ENCODE results near the gene ROPN1L. TPM values are rescaled to one million over a fixed set of nuclear protein-coding genes. Genes with fewer than 3 reads are reported as not detected.

The ROPN1L gene
- total RNA-seq, 1 experiment from 2014 or later, result 0.66 TPM

DNA sequence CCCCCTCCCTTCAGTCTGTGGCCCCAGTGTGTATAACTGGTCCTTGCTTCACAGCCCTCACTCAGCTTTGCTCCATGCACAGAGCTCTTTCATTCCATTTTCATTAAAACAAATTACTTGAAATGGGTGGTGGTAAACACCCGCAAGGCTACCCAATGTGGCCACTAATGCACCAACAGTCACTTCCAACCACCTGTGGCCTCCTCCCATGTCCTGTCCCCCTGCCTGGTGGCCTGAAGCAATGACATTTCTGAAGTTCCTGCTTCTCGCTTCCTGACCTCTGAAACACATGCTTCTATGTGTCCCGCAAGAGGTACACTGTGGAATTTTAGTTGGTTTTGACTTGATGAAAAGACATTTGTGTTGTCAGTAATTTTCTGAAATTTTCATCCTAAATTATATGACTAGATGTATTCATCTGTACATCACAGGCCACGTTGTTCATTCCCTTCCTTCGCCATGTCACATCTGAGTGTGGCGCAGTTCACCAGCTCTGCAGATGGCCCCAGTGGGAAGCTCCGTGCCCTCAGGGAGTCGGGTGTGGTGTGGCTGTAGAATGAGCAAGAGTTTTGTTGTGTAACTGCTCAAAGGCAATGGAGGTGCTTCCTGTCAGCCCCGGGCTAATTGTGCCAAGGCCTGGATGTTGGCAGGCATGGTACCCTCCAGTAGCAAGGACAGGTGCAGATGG, 9.6 kb downstream of the ROPN1L start:
- ChIA-PET CTCF (interaction anchor here (7.7 kb wide), 1 partner anchor 176 kb away, joined by 94 read pairs; no protein-coding TSS in a partner anchor), RAD21 (ENCODE audit: low non-redundant PET in 1 of 2, low total read pairs in 2 of 2, uncharacterized antibody in 2 of 2, unreplicated experiment in 2 of 2) (interaction anchor here (0.7 to 4.3 kb wide), 4 partner anchors 37 to 177 kb away, joined by 4 to 37 read pairs (median 12); no protein-coding TSS in a partner anchor), POLR2A (no interaction called here)
- Histone ChIP-seq H2AFZ (ENCODE audit: low read depth, low read length, poor library complexity, severe bottlenecking) (no peak overlapping the region), H3K9me3 (ENCODE audit: control insufficient read depth in 1 of 2, insufficient read depth in 1 of 2, low read depth in 1 of 2, low read length in 2 of 2) (no peaks in the 10 kb centered on the region), H3K4me3 (replicated peaks in 1 of 2; ENCODE audit: low read depth in 1 of 2, low read length in 2 of 2) (no peak overlapping the region), H3K9me2 (ENCODE audit: insufficient read depth) (no peaks in the 10 kb centered on the region), H3K27me3 (ENCODE audit: insufficient read depth, low read length) (no peaks in the 10 kb centered on the region), H3K27ac (ENCODE audit: low read depth, low read length) (no peak overlapping the region), H3K79me2 (ENCODE audit: insufficient read depth, low read length) (no peaks in the 10 kb centered on the region), H3K4me1 (ENCODE audit: control insufficient read depth in 1 of 2, insufficient read depth in 2 of 2, low read length in 2 of 2) (peaks cover 6 to 26% of the 10 kb centered on the region in 2 experiments), H3K4me2 (ENCODE audit: low read length) (no peak overlapping the region), H3K9ac (ENCODE audit: low read length) (no peak overlapping the region), H4K20me1 (ENCODE audit: insufficient read depth) (no peaks in the 10 kb centered on the region), H3K36me3 (ENCODE audit: control insufficient read depth in 1 of 2, insufficient read depth in 2 of 2, low read length in 2 of 2) (no peaks in the 10 kb centered on the region)
- TF ChIP-seq EGR1 (IDR thresholded peaks at IDR 0.05; ENCODE audit: low read depth), result no peak
- TF ChIP-seq TCF7L2 (IDR thresholded peaks at IDR 0.05; ENCODE audit: borderline replicate concordance, extremely low read depth, insufficient read depth, insufficient read length), result no peak
- TF ChIP-seq YY1 (IDR thresholded peaks at IDR 0.05; ENCODE audit: extremely low read depth, insufficient replicate concordance, low read depth, low read length), result no peak
- TF ChIP-seq POLR2AphosphoS5 (IDR thresholded peaks at IDR 0.05; ENCODE audit: low read depth, low read length), result no peak
- TF ChIP-seq, protein P1, sequence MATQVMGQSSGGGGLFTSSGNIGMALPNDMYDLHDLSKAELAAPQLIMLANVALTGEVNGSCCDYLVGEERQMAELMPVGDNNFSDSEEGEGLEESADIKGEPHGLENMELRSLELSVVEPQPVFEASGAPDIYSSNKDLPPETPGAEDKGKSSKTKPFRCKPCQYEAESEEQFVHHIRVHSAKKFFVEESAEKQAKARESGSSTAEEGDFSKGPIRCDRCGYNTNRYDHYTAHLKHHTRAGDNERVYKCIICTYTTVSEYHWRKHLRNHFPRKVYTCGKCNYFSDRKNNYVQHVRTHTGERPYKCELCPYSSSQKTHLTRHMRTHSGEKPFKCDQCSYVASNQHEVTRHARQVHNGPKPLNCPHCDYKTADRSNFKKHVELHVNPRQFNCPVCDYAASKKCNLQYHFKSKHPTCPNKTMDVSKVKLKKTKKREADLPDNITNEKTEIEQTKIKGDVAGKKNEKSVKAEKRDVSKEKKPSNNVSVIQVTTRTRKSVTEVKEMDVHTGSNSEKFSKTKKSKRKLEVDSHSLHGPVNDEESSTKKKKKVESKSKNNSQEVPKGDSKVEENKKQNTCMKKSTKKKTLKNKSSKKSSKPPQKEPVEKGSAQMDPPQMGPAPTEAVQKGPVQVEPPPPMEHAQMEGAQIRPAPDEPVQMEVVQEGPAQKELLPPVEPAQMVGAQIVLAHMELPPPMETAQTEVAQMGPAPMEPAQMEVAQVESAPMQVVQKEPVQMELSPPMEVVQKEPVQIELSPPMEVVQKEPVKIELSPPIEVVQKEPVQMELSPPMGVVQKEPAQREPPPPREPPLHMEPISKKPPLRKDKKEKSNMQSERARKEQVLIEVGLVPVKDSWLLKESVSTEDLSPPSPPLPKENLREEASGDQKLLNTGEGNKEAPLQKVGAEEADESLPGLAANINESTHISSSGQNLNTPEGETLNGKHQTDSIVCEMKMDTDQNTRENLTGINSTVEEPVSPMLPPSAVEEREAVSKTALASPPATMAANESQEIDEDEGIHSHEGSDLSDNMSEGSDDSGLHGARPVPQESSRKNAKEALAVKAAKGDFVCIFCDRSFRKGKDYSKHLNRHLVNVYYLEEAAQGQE (IDR thresholded peaks at IDR 0.05; ENCODE audit: low read depth), result no peak
- TF ChIP-seq CEBPB (IDR thresholded peaks at IDR 0.05; ENCODE audit: low read depth), result no peak
- TF ChIP-seq FOSL1 (IDR thresholded peaks at IDR 0.05; ENCODE audit: low read depth), result no peak
- TF ChIP-seq, protein P2, sequence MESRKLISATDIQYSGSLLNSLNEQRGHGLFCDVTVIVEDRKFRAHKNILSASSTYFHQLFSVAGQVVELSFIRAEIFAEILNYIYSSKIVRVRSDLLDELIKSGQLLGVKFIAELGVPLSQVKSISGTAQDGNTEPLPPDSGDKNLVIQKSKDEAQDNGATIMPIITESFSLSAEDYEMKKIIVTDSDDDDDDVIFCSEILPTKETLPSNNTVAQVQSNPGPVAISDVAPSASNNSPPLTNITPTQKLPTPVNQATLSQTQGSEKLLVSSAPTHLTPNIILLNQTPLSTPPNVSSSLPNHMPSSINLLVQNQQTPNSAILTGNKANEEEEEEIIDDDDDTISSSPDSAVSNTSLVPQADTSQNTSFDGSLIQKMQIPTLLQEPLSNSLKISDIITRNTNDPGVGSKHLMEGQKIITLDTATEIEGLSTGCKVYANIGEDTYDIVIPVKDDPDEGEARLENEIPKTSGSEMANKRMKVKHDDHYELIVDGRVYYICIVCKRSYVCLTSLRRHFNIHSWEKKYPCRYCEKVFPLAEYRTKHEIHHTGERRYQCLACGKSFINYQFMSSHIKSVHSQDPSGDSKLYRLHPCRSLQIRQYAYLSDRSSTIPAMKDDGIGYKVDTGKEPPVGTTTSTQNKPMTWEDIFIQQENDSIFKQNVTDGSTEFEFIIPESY (IDR thresholded peaks at IDR 0.05; ENCODE audit: extremely low read depth, insufficient replicate concordance, low read length), result no peak
- TF ChIP-seq JUND (IDR thresholded peaks at IDR 0.05), result no peak
- TF ChIP-seq ELF1 (IDR thresholded peaks at IDR 0.05; ENCODE audit: borderline replicate concordance, low read depth), result no peak
- no peak for TF ChIP-seq CBX3 (IDR thresholded peaks at IDR 0.05; ENCODE audit: low read depth)
- no peak for TF ChIP-seq POLR2A (IDR thresholded peaks at IDR 0.05; ENCODE audit: borderline replicate concordance, extremely low read depth, insufficient read depth, insufficient read length)
- TF ChIP-seq ZFX (IDR thresholded peaks at IDR 0.05), result no peak
- TF ChIP-seq, protein P3, sequence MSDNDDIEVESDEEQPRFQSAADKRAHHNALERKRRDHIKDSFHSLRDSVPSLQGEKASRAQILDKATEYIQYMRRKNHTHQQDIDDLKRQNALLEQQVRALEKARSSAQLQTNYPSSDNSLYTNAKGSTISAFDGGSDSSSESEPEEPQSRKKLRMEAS (IDR thresholded peaks at IDR 0.05), result no peak
- ATAC-seq (no peak), DNase-seq (ENCODE audit: low read depth, low spot score) (no peak)
- intact Hi-C loops (cut with micrococcal nuclease), result loop anchor here (5.0 kb wide), 2 partner anchors 536 to 1571 kb away; no protein-coding TSS in a partner anchor
- BruUV-seq (replicated peaks), result no TSS peak

Measured in HCT116 (cell line).